Endothelial cell of umbilical vein (primary cell): Measurements from ENCODE around the gene C1orf52. TPM values are rescaled to one million over a fixed set of nuclear protein-coding genes. Genes with fewer than 3 reads are reported as not detected.

Experiments
- BruUV-seq: library from RNA; stranded (reverse); fragments of 400-500 nt; replicated peaks from 2 replicates; lab custom pipeline; 2021; lab: Mats Ljungman, UMichigan
- CTCF ChIA-PET: fragments of 300-600, 350-600 bp; sonication (Branson Sonifier 250); formaldehyde crosslinking; loops from one replicate; lab custom pipeline; 2021; ENCODE audit warnings: antibody characterized with exemption, inconsistent platforms; lab: Charles Lee
- POLR2A ChIA-PET: fragments of 300-600, 350-600 bp; sonication (Branson Sonifier 250); formaldehyde crosslinking; loops from one replicate; lab custom pipeline; 2021; ENCODE audit warnings: antibody characterized with exemption, inconsistent platforms; lab: Charles Lee
- DNase-seq: peaks from one replicate; pipeline ENCODE4 v3.0.0-alpha.2; 2011; ENCODE audit warnings: low read depth, low spot score
- FAIRE-seq: peaks from 2 replicates; lab custom pipeline; 2011; peaks lifted over from hg19 to GRCh38; lab: Jason Lieb, UNC
- H2AFZ ChIP-seq: 2 replicates; pipeline ENCODE4 v1.6.0; 2012; ENCODE audit warnings: low read depth, low read length, control low read depth, inconsistent platforms
- H3K27ac ChIP-seq: 2 replicates; pipeline ENCODE4 v1.5.1; 2011; ENCODE audit warnings: low read depth, mild to moderate bottlenecking, control low read depth, low read length, moderate library complexity; ENCODE audit not compliant: insufficient read depth
- H3K27me3 ChIP-seq, 2 experiments: 2 replicates each; pipeline versions ENCODE4 v1.6.0 to v1.6.1; 2011; ENCODE audit warnings: low read length in 2 of 2, mixed read lengths in 1 of 2; ENCODE audit not compliant: control insufficient read depth in 2 of 2, insufficient read depth in 2 of 2
- H3K36me3 ChIP-seq, 2 experiments: 2 replicates in 1 of 2; 3 replicates in 1 of 2; pipeline ENCODE4 v1.5.1; 2011; ENCODE audit warnings: low read length in 2 of 2, mild to moderate bottlenecking in 1 of 2, moderate library complexity in 1 of 2; ENCODE audit not compliant: control insufficient read depth in 2 of 2, insufficient read depth in 2 of 2; ENCODE audit errors: extremely low read depth in 1 of 2
- H3K4me1 ChIP-seq: 3 replicates; pipeline ENCODE4 v1.5.1; 2011; ENCODE audit warnings: mild to moderate bottlenecking, low read length; ENCODE audit not compliant: control insufficient read depth, insufficient read depth; ENCODE audit errors: extremely low read depth
- H3K4me2 ChIP-seq: 2 replicates; pipeline ENCODE4 v1.6.1; 2011; ENCODE audit warnings: low read length, control low read depth, mixed read lengths; ENCODE audit not compliant: insufficient read depth
- H3K4me3 ChIP-seq, 3 experiments: fragments of 200-600 bp in 1 of 3; sonication (generic), shearing (Covaris generic) in 1 of 3; replicated peaks in 1 of 3; 2 replicates each; pipeline ENCODE4 v1.5.1; 2011 to 2016; ENCODE audit warnings: control low read depth in 3 of 3, low read length in 3 of 3, mild to moderate bottlenecking in 2 of 3, inconsistent platforms in 1 of 3, low read depth in 1 of 3, moderate library complexity in 1 of 3; ENCODE audit not compliant: insufficient read depth in 1 of 3
- H3K79me2 ChIP-seq: 2 replicates; pipeline ENCODE4 v1.6.0; 2012; ENCODE audit warnings: low read length, inconsistent platforms; ENCODE audit not compliant: control insufficient read depth, insufficient read depth
- H3K9ac ChIP-seq: replicated peaks from 2 replicates; pipeline ENCODE3; 2011; ENCODE audit warnings: low read length, control low read depth; ENCODE audit not compliant: insufficient read depth; ENCODE audit errors: extremely low read depth
- H3K9me1 ChIP-seq: replicated peaks from 3 replicates; pipeline ENCODE4 v1.6.0; 2011; ENCODE audit warnings: mild to moderate bottlenecking, low read length; ENCODE audit not compliant: control insufficient read depth, insufficient read depth; ENCODE audit errors: extremely low read depth
- H3K9me3 ChIP-seq: replicated peaks from 2 replicates; pipeline ENCODE4 v1.5.1; 2012; ENCODE audit warnings: low read length, inconsistent platforms; ENCODE audit not compliant: control insufficient read depth, insufficient read depth
- H4K20me1 ChIP-seq: replicated peaks from 2 replicates; pipeline ENCODE3; 2011; ENCODE audit warnings: mild to moderate bottlenecking, low read length; ENCODE audit not compliant: control insufficient read depth, insufficient read depth; ENCODE audit errors: extremely low read depth
- EZH2 ChIP-seq: IDR thresholded peaks from 2 replicates; pipeline ENCODE4 v1.6.1; 2012; ENCODE audit warnings: borderline replicate concordance, low read depth, mild to moderate bottlenecking, moderate library complexity, low read length, inconsistent platforms; ENCODE audit not compliant: severe bottlenecking
- FOS ChIP-seq: IDR thresholded peaks from 2 replicates; pipeline ENCODE4 v1.6.1; 2011; ENCODE audit warnings: mild to moderate bottlenecking, low read length, moderate library complexity, borderline replicate concordance; ENCODE audit not compliant: insufficient read depth
- GATA2 ChIP-seq: IDR thresholded peaks from 2 replicates; pipeline ENCODE4 v1.7.0; 2011; ENCODE audit warnings: low read depth, mild to moderate bottlenecking, moderate library complexity, mixed read lengths, low read length; ENCODE audit not compliant: insufficient read length, insufficient read depth
- JUN ChIP-seq: IDR thresholded peaks from 2 replicates; pipeline ENCODE4 v1.6.1; 2011; ENCODE audit warnings: borderline replicate concordance, low read depth; ENCODE audit not compliant: insufficient read length, insufficient read depth
- MYC ChIP-seq: IDR thresholded peaks from one replicate; pipeline ENCODE4 v1.6.1; 2011; ENCODE audit warnings: mild to moderate bottlenecking, low read depth, low read length
- POLR2A ChIP-seq: IDR thresholded peaks from 2 replicates; pipeline ENCODE4 v1.6.1; 2012; ENCODE audit warnings: low read depth, mild to moderate bottlenecking, control low read depth, low read length
- POLR2AphosphoS5 ChIP-seq: IDR thresholded peaks from 2 replicates; pipeline ENCODE4 v1.6.1; 2012; ENCODE audit warnings: low read depth, mild to moderate bottlenecking, control low read depth, low read length, moderate library complexity; ENCODE audit not compliant: insufficient read depth
- dilution Hi-C: fragments of 300-500 bp; cut with MboI; formaldehyde crosslinking; loops from one replicate; pipeline ENCODE4 v1.15.0; 2019; ENCODE audit warnings: low sequenced_read_pairs; ENCODE audit not compliant: extremely low pct_ligation_motif_present
- intact Hi-C: fragments of 100-400 bp; cut with micrococcal nuclease; formaldehyde crosslinking; loops from one replicate; pipeline ENCODE4 v1.10.0; 2022
- polyA plus RNA-seq, 4 experiments: library from polyadenylated mRNA; depleted of rRNA in 3 of 4; stranded (reverse) in 3 of 4; unstranded in 1 of 4; fragments of >200 nt; gene quantifications; 2 replicates each; pipeline versions ENCODE4 v1.2.1 to v1.2.3, GENCODE V29; 2011 to 2012; ENCODE audit warnings: missing spikeins in 1 of 4
- total RNA-seq: library from RNA; stranded (reverse); gene quantifications from 2 replicates; pipeline ENCODE4 v1.2.3, GENCODE V29; 2021
- TF ChIP-seq, protein P1 (sequence below), 2 donors: IDR thresholded peaks; 1 replicate in 1 of 2; 2 replicates in 1 of 2; pipeline ENCODE4 v1.5.1; 2011; ENCODE audit warnings: low read length in 2 of 2, mild to moderate bottlenecking in 2 of 2, moderate library complexity in 2 of 2, control low read depth in 1 of 2, inconsistent platforms in 1 of 2, low read depth in 1 of 2; ENCODE audit not compliant: insufficient read depth in 1 of 2; ENCODE audit errors: extremely low read depth in 1 of 2
- TF ChIP-seq, protein P2 (sequence below): IDR thresholded peaks from 2 replicates; pipeline ENCODE4 v1.6.1; 2011; ENCODE audit not compliant: insufficient read depth, insufficient read length

The C1orf52 gene
- total and polyA plus RNA-seq, 2 donors (not counting 3 experiments of a cell fraction or from before 2014, with no cell fraction given), result 22.7 to 26.7 TPM

DNA sequence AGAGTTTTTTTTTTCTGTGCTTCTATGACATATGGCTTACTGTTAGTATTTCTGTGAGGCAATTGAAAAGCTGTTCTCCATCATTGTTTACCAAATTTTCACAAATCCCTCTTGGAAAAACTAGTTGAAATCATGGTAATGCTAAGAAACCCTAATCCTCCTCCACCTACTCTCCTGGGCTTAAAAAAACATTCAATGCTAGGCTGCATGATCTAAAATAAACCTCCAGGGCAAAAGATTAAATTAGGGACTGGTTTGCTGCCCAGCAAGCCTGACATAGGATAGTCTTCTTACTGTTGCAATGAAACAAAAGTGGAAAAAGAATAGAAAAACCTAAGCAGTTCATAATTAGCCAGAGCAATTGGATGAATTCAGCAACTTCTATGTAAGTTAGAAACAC lies 16.1 kb downstream of the C1orf52 start:
- POLR2A ChIA-PET, result no interaction called here
- TF ChIP-seq, protein P1, sequence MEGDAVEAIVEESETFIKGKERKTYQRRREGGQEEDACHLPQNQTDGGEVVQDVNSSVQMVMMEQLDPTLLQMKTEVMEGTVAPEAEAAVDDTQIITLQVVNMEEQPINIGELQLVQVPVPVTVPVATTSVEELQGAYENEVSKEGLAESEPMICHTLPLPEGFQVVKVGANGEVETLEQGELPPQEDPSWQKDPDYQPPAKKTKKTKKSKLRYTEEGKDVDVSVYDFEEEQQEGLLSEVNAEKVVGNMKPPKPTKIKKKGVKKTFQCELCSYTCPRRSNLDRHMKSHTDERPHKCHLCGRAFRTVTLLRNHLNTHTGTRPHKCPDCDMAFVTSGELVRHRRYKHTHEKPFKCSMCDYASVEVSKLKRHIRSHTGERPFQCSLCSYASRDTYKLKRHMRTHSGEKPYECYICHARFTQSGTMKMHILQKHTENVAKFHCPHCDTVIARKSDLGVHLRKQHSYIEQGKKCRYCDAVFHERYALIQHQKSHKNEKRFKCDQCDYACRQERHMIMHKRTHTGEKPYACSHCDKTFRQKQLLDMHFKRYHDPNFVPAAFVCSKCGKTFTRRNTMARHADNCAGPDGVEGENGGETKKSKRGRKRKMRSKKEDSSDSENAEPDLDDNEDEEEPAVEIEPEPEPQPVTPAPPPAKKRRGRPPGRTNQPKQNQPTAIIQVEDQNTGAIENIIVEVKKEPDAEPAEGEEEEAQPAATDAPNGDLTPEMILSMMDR (IDR thresholded peaks at IDR 0.05; ENCODE audit: extremely low read depth in 1 of 2, insufficient read depth in 1 of 2, low read depth in 1 of 2, low read length in 2 of 2), result no peak
- H3K27me3 ChIP-seq, result no peaks in the 10 kb centered on the region
- no peaks in the 10 kb centered on the region for H3K9me3 ChIP-seq
- dilution Hi-C loops, result no loop called here
- H3K4me1 ChIP-seq, result peaks cover 11% of the 10 kb centered on the region
- CTCF ChIA-PET, result interaction anchor here (3.1 to 3.4 kb wide), 2 partner anchors 12 to 299 kb away, joined by 17 to 28 read pairs; no protein-coding TSS in a partner anchor
- H3K27ac ChIP-seq, result no peak overlapping the region
- no peaks in the 10 kb centered on the region for H4K20me1 ChIP-seq
- no TSS peak for BruUV-seq
- H3K36me3 ChIP-seq, result no peaks in the 10 kb centered on the region
- H3K9me1 ChIP-seq, result no peaks in the 10 kb centered on the region
- H3K9ac ChIP-seq, result no peak overlapping the region
- no peaks in the 10 kb centered on the region for H3K79me2 ChIP-seq
- H2AFZ ChIP-seq, result no peak overlapping the region
- no peak overlapping the region for H3K4me2 ChIP-seq
- FAIRE-seq, result no peak
- no peak overlapping the region for H3K4me3 ChIP-seq
- intact Hi-C loops, result loop anchor here (5.0 kb wide), 1 partner anchor 41 kb away; the partner anchor contains the start of gene SYDE2
- no peak for DNase-seq

DNA sequence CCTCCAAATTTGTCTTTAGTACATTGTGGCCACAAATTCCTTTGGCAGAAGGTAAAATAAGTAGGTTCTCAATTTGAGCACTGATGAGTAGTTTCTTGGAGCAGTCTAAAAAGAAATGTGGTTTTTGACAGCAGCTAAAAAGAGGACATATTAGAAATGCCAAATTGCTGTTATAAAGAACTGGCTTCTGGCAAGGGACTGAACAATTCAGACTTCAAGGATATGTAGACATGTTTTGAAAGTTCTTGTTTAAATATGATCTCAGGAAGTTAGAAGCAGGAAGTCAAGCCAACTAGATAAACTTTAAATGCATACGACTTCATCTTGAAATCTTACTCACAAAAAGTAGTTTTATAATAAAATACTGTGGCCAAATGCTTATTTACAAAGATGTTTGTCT lies 18.8 kb downstream of the C1orf52 start:
- peak; percentile 79 for FAIRE-seq
- intact Hi-C loops, result loop anchor here (5.0 kb wide), 1 partner anchor 38 kb away; the partner anchor contains the start of gene SYDE2

More for the DNA sequence above, 18.8 kb downstream of the C1orf52 start:
- ChIA-PET POLR2A (no interaction called here), CTCF (interaction anchor here (1.0 to 3.0 kb wide), 8 partner anchors 10 to 297 kb away, joined by 3 to 26 read pairs (median 6); partner anchors contain the start of gene C1orf52)
- TF ChIP-seq POLR2A (no peak), MYC (no peak), FOS (no peak), JUN (no peak), POLR2AphosphoS5 (no peak), GATA2 (no peak), EZH2 (no peak)
- TF ChIP-seq, protein P2, sequence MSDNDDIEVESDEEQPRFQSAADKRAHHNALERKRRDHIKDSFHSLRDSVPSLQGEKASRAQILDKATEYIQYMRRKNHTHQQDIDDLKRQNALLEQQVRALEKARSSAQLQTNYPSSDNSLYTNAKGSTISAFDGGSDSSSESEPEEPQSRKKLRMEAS, result no peak
- TF ChIP-seq, protein P1 (IDR thresholded peaks at IDR 0.05; ENCODE audit: extremely low read depth in 1 of 2, insufficient read depth in 1 of 2, low read depth in 1 of 2, low read length in 2 of 2), result no peak
- no peak overlapping the region for H3K4me2 ChIP-seq
- H3K4me1 ChIP-seq, result peaks cover 11% of the 10 kb centered on the region
- no peak overlapping the region for H3K9ac ChIP-seq
- peak overlapping the region; percentile 25 for H2AFZ ChIP-seq
- H3K79me2 ChIP-seq, result no peaks in the 10 kb centered on the region
- BruUV-seq, result no TSS peak
- dilution Hi-C loops, result no loop called here
- H3K9me1 ChIP-seq, result no peaks in the 10 kb centered on the region
- H3K9me3 ChIP-seq, result no peaks in the 10 kb centered on the region
- H3K4me3 ChIP-seq, result no peak overlapping the region
- DNase-seq, result peak; percentile 39
- no peak overlapping the region for H3K27ac ChIP-seq
- no peaks in the 10 kb centered on the region for H4K20me1 ChIP-seq
- peaks cover 4 to 7% of the 10 kb centered on the region in 2 experiments for H3K27me3 ChIP-seq
- no peaks in the 10 kb centered on the region for H3K36me3 ChIP-seq
